Endothelial cell of umbilical vein (primary cell): ENCODE results near the gene ZNHIT2. TPM values are rescaled to one million over a fixed set of nuclear protein-coding genes. Genes with fewer than 3 reads are reported as not detected.

ENCODE experiments used
- BruUV-seq: library from RNA; stranded (reverse); fragments of 400-500 nt; replicated peaks from 2 replicates; lab custom pipeline; 2021; lab: Mats Ljungman, UMichigan
- CTCF ChIA-PET: fragments of 300-600, 350-600 bp; sonication (Branson Sonifier 250); formaldehyde crosslinking; loops from one replicate; lab custom pipeline; 2021; ENCODE audit warnings: antibody characterized with exemption, inconsistent platforms; lab: Charles Lee
- POLR2A ChIA-PET: fragments of 300-600, 350-600 bp; sonication (Branson Sonifier 250); formaldehyde crosslinking; loops from one replicate; lab custom pipeline; 2021; ENCODE audit warnings: antibody characterized with exemption, inconsistent platforms; lab: Charles Lee
- DNase-seq: peaks from one replicate; pipeline ENCODE4 v3.0.0-alpha.2; 2011; ENCODE audit warnings: low read depth, low spot score
- FAIRE-seq: peaks from 2 replicates; lab custom pipeline; 2011; peaks lifted over from hg19 to GRCh38; lab: Jason Lieb, UNC
- H2AFZ ChIP-seq: 2 replicates; pipeline ENCODE4 v1.6.0; 2012; ENCODE audit warnings: low read depth, low read length, control low read depth, inconsistent platforms
- H3K27ac ChIP-seq: 2 replicates; pipeline ENCODE4 v1.5.1; 2011; ENCODE audit warnings: low read depth, mild to moderate bottlenecking, control low read depth, low read length, moderate library complexity; ENCODE audit not compliant: insufficient read depth
- H3K27me3 ChIP-seq, 2 experiments: 2 replicates each; pipeline versions ENCODE4 v1.6.0 to v1.6.1; 2011; ENCODE audit warnings: low read length in 2 of 2, mixed read lengths in 1 of 2; ENCODE audit not compliant: control insufficient read depth in 2 of 2, insufficient read depth in 2 of 2
- H3K36me3 ChIP-seq, 2 experiments: 2 replicates in 1 of 2; 3 replicates in 1 of 2; pipeline ENCODE4 v1.5.1; 2011; ENCODE audit warnings: low read length in 2 of 2, mild to moderate bottlenecking in 1 of 2, moderate library complexity in 1 of 2; ENCODE audit not compliant: control insufficient read depth in 2 of 2, insufficient read depth in 2 of 2; ENCODE audit errors: extremely low read depth in 1 of 2
- H3K4me1 ChIP-seq: 3 replicates; pipeline ENCODE4 v1.5.1; 2011; ENCODE audit warnings: mild to moderate bottlenecking, low read length; ENCODE audit not compliant: control insufficient read depth, insufficient read depth; ENCODE audit errors: extremely low read depth
- H3K4me2 ChIP-seq: 2 replicates; pipeline ENCODE4 v1.6.1; 2011; ENCODE audit warnings: low read length, control low read depth, mixed read lengths; ENCODE audit not compliant: insufficient read depth
- H3K4me3 ChIP-seq, 3 experiments: fragments of 200-600 bp in 1 of 3; sonication (generic), shearing (Covaris generic) in 1 of 3; replicated peaks in 1 of 3; 2 replicates each; pipeline ENCODE4 v1.5.1; 2011 to 2016; ENCODE audit warnings: control low read depth in 3 of 3, low read length in 3 of 3, mild to moderate bottlenecking in 2 of 3, inconsistent platforms in 1 of 3, low read depth in 1 of 3, moderate library complexity in 1 of 3; ENCODE audit not compliant: insufficient read depth in 1 of 3
- H3K79me2 ChIP-seq: 2 replicates; pipeline ENCODE4 v1.6.0; 2012; ENCODE audit warnings: low read length, inconsistent platforms; ENCODE audit not compliant: control insufficient read depth, insufficient read depth
- H3K9ac ChIP-seq: replicated peaks from 2 replicates; pipeline ENCODE3; 2011; ENCODE audit warnings: low read length, control low read depth; ENCODE audit not compliant: insufficient read depth; ENCODE audit errors: extremely low read depth
- H3K9me1 ChIP-seq: replicated peaks from 3 replicates; pipeline ENCODE4 v1.6.0; 2011; ENCODE audit warnings: mild to moderate bottlenecking, low read length; ENCODE audit not compliant: control insufficient read depth, insufficient read depth; ENCODE audit errors: extremely low read depth
- H3K9me3 ChIP-seq: replicated peaks from 2 replicates; pipeline ENCODE4 v1.5.1; 2012; ENCODE audit warnings: low read length, inconsistent platforms; ENCODE audit not compliant: control insufficient read depth, insufficient read depth
- H4K20me1 ChIP-seq: replicated peaks from 2 replicates; pipeline ENCODE3; 2011; ENCODE audit warnings: mild to moderate bottlenecking, low read length; ENCODE audit not compliant: control insufficient read depth, insufficient read depth; ENCODE audit errors: extremely low read depth
- EZH2 ChIP-seq: IDR thresholded peaks from 2 replicates; pipeline ENCODE4 v1.6.1; 2012; ENCODE audit warnings: borderline replicate concordance, low read depth, mild to moderate bottlenecking, moderate library complexity, low read length, inconsistent platforms; ENCODE audit not compliant: severe bottlenecking
- FOS ChIP-seq: IDR thresholded peaks from 2 replicates; pipeline ENCODE4 v1.6.1; 2011; ENCODE audit warnings: mild to moderate bottlenecking, low read length, moderate library complexity, borderline replicate concordance; ENCODE audit not compliant: insufficient read depth
- GATA2 ChIP-seq: IDR thresholded peaks from 2 replicates; pipeline ENCODE4 v1.7.0; 2011; ENCODE audit warnings: low read depth, mild to moderate bottlenecking, moderate library complexity, mixed read lengths, low read length; ENCODE audit not compliant: insufficient read length, insufficient read depth
- JUN ChIP-seq: IDR thresholded peaks from 2 replicates; pipeline ENCODE4 v1.6.1; 2011; ENCODE audit warnings: borderline replicate concordance, low read depth; ENCODE audit not compliant: insufficient read length, insufficient read depth
- MAX ChIP-seq: IDR thresholded peaks from 2 replicates; pipeline ENCODE4 v1.6.1; 2011; ENCODE audit not compliant: insufficient read depth, insufficient read length
- MYC ChIP-seq: IDR thresholded peaks from one replicate; pipeline ENCODE4 v1.6.1; 2011; ENCODE audit warnings: mild to moderate bottlenecking, low read depth, low read length
- POLR2A ChIP-seq: IDR thresholded peaks from 2 replicates; pipeline ENCODE4 v1.6.1; 2012; ENCODE audit warnings: low read depth, mild to moderate bottlenecking, control low read depth, low read length
- POLR2AphosphoS5 ChIP-seq: IDR thresholded peaks from 2 replicates; pipeline ENCODE4 v1.6.1; 2012; ENCODE audit warnings: low read depth, mild to moderate bottlenecking, control low read depth, low read length, moderate library complexity; ENCODE audit not compliant: insufficient read depth
- dilution Hi-C: fragments of 300-500 bp; cut with MboI; formaldehyde crosslinking; loops from one replicate; pipeline ENCODE4 v1.15.0; 2019; ENCODE audit warnings: low sequenced_read_pairs; ENCODE audit not compliant: extremely low pct_ligation_motif_present
- intact Hi-C: fragments of 100-400 bp; cut with micrococcal nuclease; formaldehyde crosslinking; loops from one replicate; pipeline ENCODE4 v1.10.0; 2022
- polyA plus RNA-seq, 4 experiments: library from polyadenylated mRNA; depleted of rRNA in 3 of 4; stranded (reverse) in 3 of 4; unstranded in 1 of 4; fragments of >200 nt; gene quantifications; 2 replicates each; pipeline versions ENCODE4 v1.2.1 to v1.2.3, GENCODE V29; 2011 to 2012; ENCODE audit warnings: missing spikeins in 1 of 4
- total RNA-seq: library from RNA; stranded (reverse); gene quantifications from 2 replicates; pipeline ENCODE4 v1.2.3, GENCODE V29; 2021
- TF ChIP-seq, protein P1 (sequence below), 2 donors: IDR thresholded peaks; 1 replicate in 1 of 2; 2 replicates in 1 of 2; pipeline ENCODE4 v1.5.1; 2011; ENCODE audit warnings: low read length in 2 of 2, mild to moderate bottlenecking in 2 of 2, moderate library complexity in 2 of 2, control low read depth in 1 of 2, inconsistent platforms in 1 of 2, low read depth in 1 of 2; ENCODE audit not compliant: insufficient read depth in 1 of 2; ENCODE audit errors: extremely low read depth in 1 of 2

Gene ZNHIT2
- total and polyA plus RNA-seq, 2 donors (not counting 3 experiments of a cell fraction or from before 2014, with no cell fraction given) = 7.1 to 9.0 TPM

DNA sequence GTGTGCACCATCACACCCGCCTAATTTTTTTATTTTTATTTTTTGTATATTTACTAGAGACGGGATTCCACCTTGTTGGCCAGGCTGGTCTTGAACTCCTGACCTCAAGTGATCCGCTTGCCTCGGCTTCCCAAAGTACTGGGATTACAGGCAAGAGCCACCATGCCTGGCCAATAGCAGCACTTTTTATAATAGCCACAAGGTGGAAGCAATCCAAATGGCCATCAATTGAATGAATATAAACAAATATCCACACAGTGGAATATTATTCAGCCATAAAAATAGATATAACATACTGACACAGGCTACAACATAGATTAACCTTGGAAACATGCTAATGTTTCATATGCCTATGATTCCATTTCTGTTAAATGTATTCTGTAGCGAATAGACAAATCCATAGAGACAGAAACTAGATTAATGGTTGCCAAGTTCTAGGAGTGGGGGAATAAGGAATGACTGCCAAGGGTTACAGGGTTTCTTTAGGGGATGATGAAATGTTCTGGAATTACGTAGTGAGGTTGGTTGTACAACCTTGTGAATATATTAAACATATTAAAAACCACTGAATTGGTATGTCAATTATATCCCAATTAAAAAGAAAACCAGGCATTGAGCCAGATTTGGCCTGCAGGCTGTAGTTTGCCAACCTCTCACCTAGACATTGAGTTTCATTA, 16.7 kb downstream of the ZNHIT2 start:
- no TSS peak for BruUV-seq
- Histone ChIP-seq H3K4me1 (peaks cover 7% of the 10 kb centered on the region), H4K20me1 (no peaks in the 10 kb centered on the region), H3K4me3 (no peak overlapping the region), H2AFZ (no peak overlapping the region), H3K9me3 (no peaks in the 10 kb centered on the region), H3K27me3 (no peaks in the 10 kb centered on the region), H3K36me3 (peaks cover 0 to 2% of the 10 kb centered on the region in 2 experiments), H3K9ac (no peak overlapping the region), H3K79me2 (peaks cover 16% of the 10 kb centered on the region), H3K4me2 (no peak overlapping the region), H3K9me1 (no peaks in the 10 kb centered on the region), H3K27ac (no peak overlapping the region)
- POLR2A ChIA-PET = interaction anchor here (0.7 kb wide), 1 partner anchor 14 kb away, joined by 3 read pairs; no protein-coding TSS in a partner anchor
- dilution Hi-C loops (no loop called here), intact Hi-C loops (no loop called here)
- CTCF ChIA-PET = interaction anchor here (1.6 to 5.3 kb wide), 3 partner anchors 11 to 17 kb away, joined by 3 to 56 read pairs (median 22); partner anchors contain the start of genes TM7SF2 and ZNHIT2
- TF ChIP-seq MAX (no peak), POLR2A (no peak), FOS (no peak), EZH2 (no peak), MYC (no peak), JUN (no peak), POLR2AphosphoS5 (no peak), GATA2 (no peak)
- TF ChIP-seq, protein P1, sequence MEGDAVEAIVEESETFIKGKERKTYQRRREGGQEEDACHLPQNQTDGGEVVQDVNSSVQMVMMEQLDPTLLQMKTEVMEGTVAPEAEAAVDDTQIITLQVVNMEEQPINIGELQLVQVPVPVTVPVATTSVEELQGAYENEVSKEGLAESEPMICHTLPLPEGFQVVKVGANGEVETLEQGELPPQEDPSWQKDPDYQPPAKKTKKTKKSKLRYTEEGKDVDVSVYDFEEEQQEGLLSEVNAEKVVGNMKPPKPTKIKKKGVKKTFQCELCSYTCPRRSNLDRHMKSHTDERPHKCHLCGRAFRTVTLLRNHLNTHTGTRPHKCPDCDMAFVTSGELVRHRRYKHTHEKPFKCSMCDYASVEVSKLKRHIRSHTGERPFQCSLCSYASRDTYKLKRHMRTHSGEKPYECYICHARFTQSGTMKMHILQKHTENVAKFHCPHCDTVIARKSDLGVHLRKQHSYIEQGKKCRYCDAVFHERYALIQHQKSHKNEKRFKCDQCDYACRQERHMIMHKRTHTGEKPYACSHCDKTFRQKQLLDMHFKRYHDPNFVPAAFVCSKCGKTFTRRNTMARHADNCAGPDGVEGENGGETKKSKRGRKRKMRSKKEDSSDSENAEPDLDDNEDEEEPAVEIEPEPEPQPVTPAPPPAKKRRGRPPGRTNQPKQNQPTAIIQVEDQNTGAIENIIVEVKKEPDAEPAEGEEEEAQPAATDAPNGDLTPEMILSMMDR (IDR thresholded peaks at IDR 0.05; ENCODE audit: extremely low read depth in 1 of 2, insufficient read depth in 1 of 2, low read depth in 1 of 2, low read length in 2 of 2) = no peak
- DNase-seq (no peak), FAIRE-seq (no peak)
